ENCODE results near the gene SLC35F1. TPM values are rescaled to one million over a fixed set of nuclear protein-coding genes. Genes with fewer than 3 reads are reported as not detected.
A peak's percentile ranks its signal among the peaks of the same experiment; 100 is the strongest.
"Not testable (repeated sequence)": the region's sequence is repeated elsewhere in the genome, so short reads cannot be mapped to it uniquely, and the experiment has no call there.

SLC35F1 gene
- total RNA-seq, 2 donors from 2014 or later = 1.5 to 2.1 TPM

DNA sequence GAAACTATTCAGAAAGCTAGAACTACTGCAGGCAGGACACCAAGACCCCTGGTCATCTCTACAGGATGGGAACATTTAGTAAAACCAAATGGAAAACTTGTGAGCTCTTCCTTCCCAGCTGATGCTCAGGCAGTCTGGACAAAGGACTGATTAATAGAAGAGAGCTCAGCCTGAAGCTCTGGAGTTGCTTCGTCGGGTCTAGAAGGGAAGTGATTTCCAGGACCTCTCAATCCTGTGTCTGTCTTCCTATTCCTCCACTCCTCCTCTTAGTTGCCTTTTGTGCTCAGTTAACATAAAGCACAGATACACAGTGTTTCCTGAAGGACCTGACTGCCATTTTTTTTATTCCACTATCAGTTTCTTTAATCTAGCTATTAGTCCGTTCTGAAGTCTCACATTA is 54.2 kb downstream of the SLC35F1 start:
- Histone ChIP-seq H3K4me1 (replicated peaks) (no peaks in the 10 kb centered on the region), H3K27ac (no peak overlapping the region), H3K27me3 (replicated peaks; ENCODE audit: insufficient read depth) (no peaks in the 10 kb centered on the region), H3K36me3 (no peaks in the 10 kb centered on the region), H3K9me3 (no peaks in the 10 kb centered on the region), H3K4me3 (no peak overlapping the region)
- WGBS = 69% methylated on average over 3 of the region's 3 CpGs
- no peak for TF ChIP-seq POLR2AphosphoS5 (IDR thresholded peaks at IDR 0.05)
- TF ChIP-seq CTCF (IDR thresholded peaks at IDR 0.05) = no peak
- TF ChIP-seq POLR2A (IDR thresholded peaks at IDR 0.05) = no peak
- intact Hi-C loops (cut with DNase I) = no loop called here
- DNase-seq (ENCODE audit: low spot score) = no peak

DNA sequence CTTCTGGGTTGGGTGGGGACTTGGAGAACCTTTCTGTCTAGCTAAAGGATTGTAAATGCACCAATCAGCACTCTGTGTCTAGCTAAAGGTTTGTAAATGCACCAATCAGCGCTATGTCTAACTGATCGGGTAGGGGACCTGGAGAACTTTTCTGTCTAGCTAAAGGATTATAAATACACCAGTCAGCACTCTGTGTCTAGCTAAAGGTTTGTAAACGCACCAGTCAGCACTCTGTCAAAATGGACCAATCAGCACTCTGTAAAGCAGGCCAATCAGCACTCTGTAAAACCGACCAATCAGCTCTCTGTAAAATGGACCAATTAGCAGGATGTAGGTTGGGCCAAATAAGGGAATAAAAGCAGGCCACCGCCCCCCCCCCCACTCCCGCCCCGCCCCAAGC is 58.7 kb downstream of the SLC35F1 start:
- H3K27ac ChIP-seq; H3K9me3 ChIP-seq; H3K27me3 ChIP-seq (replicated peaks; ENCODE audit: insufficient read depth); intact Hi-C loops (cut with DNase I); H3K4me3 ChIP-seq; DNase-seq (ENCODE audit: low spot score); H3K36me3 ChIP-seq; H3K4me1 ChIP-seq (replicated peaks): not testable (repeated sequence)
- 99% methylated on average over 4 of the region's 7 CpGs for WGBS

- Histone ChIP-seq H3K4me1 (replicated peaks) (no peaks in the 10 kb centered on the region), H3K36me3 (no peaks in the 10 kb centered on the region), H3K4me3 (no peak overlapping the region), H3K27ac (no peak overlapping the region), H3K9me3 (no peaks in the 10 kb centered on the region), H3K27me3 (replicated peaks; ENCODE audit: insufficient read depth) (no peaks in the 10 kb centered on the region)
- DNase-seq (ENCODE audit: low spot score) = no peak
- intact Hi-C loops (cut with DNase I) = no loop called here
- TF ChIP-seq POLR2AphosphoS5 (IDR thresholded peaks at IDR 0.05) (no peak), POLR2A (IDR thresholded peaks at IDR 0.05) (no peak), CTCF (IDR thresholded peaks at IDR 0.05) (no peak)
These were observed 64.6 kb downstream of the SLC35F1 start for GRCh38 chr6:117971637-117972036.

- no peaks in the 10 kb centered on the region for H3K9me3 ChIP-seq
- no peak overlapping the region for H3K4me3 ChIP-seq
- no peak for TF ChIP-seq CTCF (IDR thresholded peaks at IDR 0.05)
- no peak for TF ChIP-seq POLR2A (IDR thresholded peaks at IDR 0.05)
- no peak for TF ChIP-seq POLR2AphosphoS5 (IDR thresholded peaks at IDR 0.05)
- H3K4me1 ChIP-seq (replicated peaks) = no peaks in the 10 kb centered on the region
- H3K27ac ChIP-seq = no peak overlapping the region
- DNase-seq (ENCODE audit: low spot score) = no peak
- WGBS = 86% methylated on average over 1 of the region's 1 CpG
- H3K36me3 ChIP-seq = no peaks in the 10 kb centered on the region
- no peaks in the 10 kb centered on the region for H3K27me3 ChIP-seq (replicated peaks; ENCODE audit: insufficient read depth)
- intact Hi-C loops (cut with DNase I) = no loop called here
These were observed 68.0 kb downstream of the SLC35F1 start for GRCh38 chr6:117974914-117975627.

DNA sequence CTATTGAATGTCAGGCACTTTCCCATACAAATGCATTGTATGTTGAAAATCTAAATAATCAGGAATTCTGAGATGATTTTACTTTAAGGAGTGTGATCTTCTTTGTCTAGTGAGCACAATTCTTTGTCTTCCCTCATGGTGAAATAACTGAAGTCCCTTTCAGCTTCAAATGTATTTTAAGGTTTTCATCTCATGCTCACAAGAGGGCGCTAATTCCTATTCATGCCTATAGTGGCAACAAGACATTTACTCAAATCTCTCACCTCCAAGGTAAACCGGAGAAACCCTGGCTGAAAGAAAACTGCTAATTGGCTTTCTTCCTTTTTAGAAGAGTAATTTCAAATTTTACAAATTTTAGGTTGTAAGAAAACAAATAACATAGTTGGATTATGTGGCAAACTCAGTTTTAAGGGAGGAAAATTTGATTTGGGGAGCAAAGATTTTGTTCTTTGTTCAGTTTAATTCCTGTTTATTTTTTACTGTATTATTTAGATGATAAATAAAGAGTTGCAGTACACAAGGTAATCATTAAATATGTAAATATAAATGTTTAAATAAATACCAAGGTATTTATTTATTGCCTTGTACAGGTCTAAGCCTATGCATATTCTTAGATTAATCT is 69.1 kb downstream of the SLC35F1 start:
- TF ChIP-seq POLR2A (IDR thresholded peaks at IDR 0.05) = no peak
- peak in 2 of 4 experiments; percentile 27 to 34 for TF ChIP-seq CTCF (IDR thresholded peaks at IDR 0.05)
- intact Hi-C loops (cut with DNase I) = no loop called here

More for the DNA sequence above, 69.1 kb downstream of the SLC35F1 start:
- Histone ChIP-seq H3K27ac (no peak overlapping the region), H3K27me3 (replicated peaks; ENCODE audit: insufficient read depth) (no peaks in the 10 kb centered on the region), H3K4me1 (replicated peaks) (no peaks in the 10 kb centered on the region), H3K4me3 (no peak overlapping the region), H3K9me3 (no peaks in the 10 kb centered on the region), H3K36me3 (no peaks in the 10 kb centered on the region)
- DNase-seq (ENCODE audit: low spot score) = peak; percentile 8
- WGBS = 3% methylated on average over 2 of the region's 2 CpGs

Measured in prostate gland (tissue), 2 donors.